Right atrium auricular region (tissue), 2 donors: Measurements from ENCODE around the gene MMP23B. TPM values are rescaled to one million over a fixed set of nuclear protein-coding genes. Genes with fewer than 3 reads are reported as not detected.
A peak's percentile ranks its signal among the peaks of the same experiment; 100 is the strongest.
"Not testable (repeated sequence)": the region's sequence is repeated elsewhere in the genome, so short reads cannot be mapped to it uniquely, and the experiment has no call there.

Experiments
- DNase-seq: peaks from one replicate; pipeline ENCODE4 v3.0.0-alpha.2; 2019; ENCODE audit warnings: low spot score
- H3K27ac ChIP-seq, 2 donors: fragments of 200-600 bp; sonication (generic); 1 replicate in 1 of 2; 2 replicates in 1 of 2; pipeline ENCODE4 v1.5.1; 2016 to 2019
- H3K27me3 ChIP-seq, 2 donors: fragments of 200-600 bp; sonication (generic); one replicate each; pipeline versions ENCODE4 v1.5.1 to v1.6.0; 2017 to 2019
- H3K36me3 ChIP-seq: fragments of 200-600 bp; sonication (generic); one replicate; pipeline ENCODE4 v1.5.1; 2016
- H3K4me1 ChIP-seq, 2 donors: fragments of 200-600 bp; sonication (generic); one replicate each; pipeline versions ENCODE4 v1.5.1 to v1.6.0; 2017 to 2019
- H3K4me3 ChIP-seq, 2 donors: fragments of 200-600 bp; sonication (generic); 1 replicate in 1 of 2; 2 replicates in 1 of 2; pipeline ENCODE4 v1.5.1; 2017 to 2019; ENCODE audit warnings: mild to moderate bottlenecking in 1 of 2, moderate library complexity in 1 of 2
- H3K9me3 ChIP-seq, 2 donors: fragments of 200-600 bp; sonication (generic); one replicate each; pipeline ENCODE4 v1.5.1; 2019
- total RNA-seq, 2 donors: library from RNA; depleted of rRNA; stranded (reverse); fragments of >200 nt; gene quantifications; one replicate each; pipeline ENCODE4 v1.1.0, GENCODE V29; 2016
- TF ChIP-seq, protein P1 (sequence below), 2 donors: fragments of 200-600 bp; sonication (generic); IDR thresholded peaks; one replicate each; pipeline ENCODE4 v1.5.1; 2019; ENCODE audit warnings: antibody characterized with exemption in 2 of 2

Gene MMP23B
- total RNA-seq, 2 donors from 2014 or later: 17.5 to 26.9 TPM

- Histone ChIP-seq H3K9me3 (no peaks in the 10 kb centered on the region), H3K4me1 (peaks cover 0 to 25% of the 10 kb centered on the region in 2 donors), H3K27ac (peak overlapping the region; percentile 82 to 86), H3K27me3 (peaks cover 4 to 6% of the 10 kb centered on the region in 2 donors), H3K36me3 (peaks cover 13% of the 10 kb centered on the region), H3K4me3 (peak overlapping the region; percentile 25 to 47)
- peak; percentile 85 for DNase-seq
- TF ChIP-seq, protein P1, sequence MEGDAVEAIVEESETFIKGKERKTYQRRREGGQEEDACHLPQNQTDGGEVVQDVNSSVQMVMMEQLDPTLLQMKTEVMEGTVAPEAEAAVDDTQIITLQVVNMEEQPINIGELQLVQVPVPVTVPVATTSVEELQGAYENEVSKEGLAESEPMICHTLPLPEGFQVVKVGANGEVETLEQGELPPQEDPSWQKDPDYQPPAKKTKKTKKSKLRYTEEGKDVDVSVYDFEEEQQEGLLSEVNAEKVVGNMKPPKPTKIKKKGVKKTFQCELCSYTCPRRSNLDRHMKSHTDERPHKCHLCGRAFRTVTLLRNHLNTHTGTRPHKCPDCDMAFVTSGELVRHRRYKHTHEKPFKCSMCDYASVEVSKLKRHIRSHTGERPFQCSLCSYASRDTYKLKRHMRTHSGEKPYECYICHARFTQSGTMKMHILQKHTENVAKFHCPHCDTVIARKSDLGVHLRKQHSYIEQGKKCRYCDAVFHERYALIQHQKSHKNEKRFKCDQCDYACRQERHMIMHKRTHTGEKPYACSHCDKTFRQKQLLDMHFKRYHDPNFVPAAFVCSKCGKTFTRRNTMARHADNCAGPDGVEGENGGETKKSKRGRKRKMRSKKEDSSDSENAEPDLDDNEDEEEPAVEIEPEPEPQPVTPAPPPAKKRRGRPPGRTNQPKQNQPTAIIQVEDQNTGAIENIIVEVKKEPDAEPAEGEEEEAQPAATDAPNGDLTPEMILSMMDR (IDR thresholded peaks at IDR 0.05): no peak
Observed at GRCh38 chr1:1630965-1631781, 800 bp upstream of the MMP23B start.

DNA sequence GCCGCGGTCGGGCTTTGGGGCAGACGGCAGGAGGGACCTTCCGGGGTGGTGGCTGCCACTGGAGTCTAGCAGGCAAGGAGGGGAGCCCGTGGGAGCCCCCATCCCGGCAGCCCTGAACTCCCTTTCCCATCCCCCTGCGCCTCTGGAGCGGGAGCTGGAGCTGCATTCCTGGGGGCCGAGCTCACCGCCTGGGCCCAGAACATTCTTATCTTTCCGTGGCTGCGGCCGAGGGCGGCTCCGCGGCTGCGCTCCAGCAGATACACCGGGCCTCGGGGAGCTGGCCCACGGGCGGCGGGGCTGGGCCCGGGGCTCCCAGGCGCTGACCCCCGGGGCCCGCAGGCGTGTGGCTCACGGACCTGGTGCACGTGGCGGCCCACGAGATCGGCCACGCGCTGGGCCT lies 1.4 kb downstream of the MMP23B start:
- H3K9me3 ChIP-seq, DNase-seq, H3K27ac ChIP-seq, H3K4me3 ChIP-seq, H3K27me3 ChIP-seq: not testable (repeated sequence)
- peaks cover 0 to 23% of the 10 kb centered on the region in 2 donors for H3K4me1 ChIP-seq
- H3K36me3 ChIP-seq: peaks cover 19% of the 10 kb centered on the region

DNA sequence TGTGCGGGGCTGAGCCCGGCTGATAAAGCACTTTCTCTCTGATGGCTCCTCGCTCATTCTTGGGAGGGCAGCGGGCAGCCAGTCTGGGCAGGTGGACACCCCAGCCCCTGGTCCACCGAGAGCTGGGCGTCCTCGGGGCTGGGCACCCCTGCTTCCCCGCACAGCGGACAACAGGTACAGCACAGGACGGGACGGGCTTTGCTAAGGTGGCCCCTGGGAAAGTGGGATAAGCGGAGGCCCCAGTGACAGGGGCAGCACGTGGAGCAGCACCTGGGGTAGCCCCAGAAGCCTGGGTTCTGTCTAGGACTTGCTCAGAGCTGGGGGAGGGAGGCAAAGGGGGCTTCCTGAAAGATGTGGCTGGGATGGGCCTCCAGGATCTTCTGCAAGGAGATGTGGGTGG lies 2.6 kb downstream of the MMP23B start:
- DNase-seq, H3K4me3 ChIP-seq: not testable (repeated sequence)

GRCh38 chr1:1636621-1637478 lies 4.9 kb downstream of the MMP23B start:
- not testable (repeated sequence) for H3K4me3 ChIP-seq, H3K4me1 ChIP-seq, H3K27me3 ChIP-seq, H3K27ac ChIP-seq, H3K9me3 ChIP-seq, DNase-seq
- H3K36me3 ChIP-seq: peaks cover 20% of the 10 kb centered on the region

More for the DNA sequence above, 2.6 kb downstream of the MMP23B start:
- H3K27me3 ChIP-seq, H3K9me3 ChIP-seq, H3K27ac ChIP-seq: not testable (repeated sequence)
- Histone ChIP-seq H3K4me1 (peaks cover 0 to 23% of the 10 kb centered on the region in 2 donors), H3K36me3 (peaks cover 20% of the 10 kb centered on the region)

GRCh38 chr1:1637479-1637875 lies 5.5 kb downstream of the MMP23B start:
- H3K4me1 ChIP-seq, H3K9me3 ChIP-seq, H3K27me3 ChIP-seq, DNase-seq, H3K27ac ChIP-seq, H3K4me3 ChIP-seq: not testable (repeated sequence)
- peaks cover 20% of the 10 kb centered on the region for H3K36me3 ChIP-seq

DNA sequence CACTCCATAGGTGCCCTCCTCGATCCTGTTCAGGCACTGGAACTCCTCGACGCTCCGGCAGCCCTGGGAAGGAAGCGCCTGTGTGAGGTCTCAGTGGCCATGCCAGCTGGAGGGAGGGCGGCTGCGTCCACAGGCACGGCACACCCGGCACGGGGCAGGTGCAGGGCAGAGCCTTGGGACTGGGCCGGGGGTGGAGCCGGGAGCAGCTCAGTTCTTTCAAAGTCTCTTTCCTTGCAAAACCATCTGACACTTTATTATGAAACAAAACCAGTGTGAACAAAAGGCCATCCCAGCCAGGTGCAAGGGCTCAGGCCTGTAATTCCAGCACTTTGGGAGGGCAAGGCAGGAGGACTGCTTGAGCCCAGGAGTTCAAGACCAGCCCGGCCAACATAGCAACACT lies 6.6 kb downstream of the MMP23B start:
- not testable (repeated sequence) for H3K9me3 ChIP-seq, H3K27me3 ChIP-seq, H3K27ac ChIP-seq, H3K4me1 ChIP-seq, H3K4me3 ChIP-seq, DNase-seq
- H3K36me3 ChIP-seq: peaks cover 20% of the 10 kb centered on the region

- not testable (repeated sequence) for H3K27ac ChIP-seq, H3K27me3 ChIP-seq, H3K9me3 ChIP-seq, H3K4me1 ChIP-seq, H3K4me3 ChIP-seq, DNase-seq
- H3K36me3 ChIP-seq: peaks cover 20% of the 10 kb centered on the region
Observed at GRCh38 chr1:1639368-1639767, 7.4 kb downstream of the MMP23B start.

DNA sequence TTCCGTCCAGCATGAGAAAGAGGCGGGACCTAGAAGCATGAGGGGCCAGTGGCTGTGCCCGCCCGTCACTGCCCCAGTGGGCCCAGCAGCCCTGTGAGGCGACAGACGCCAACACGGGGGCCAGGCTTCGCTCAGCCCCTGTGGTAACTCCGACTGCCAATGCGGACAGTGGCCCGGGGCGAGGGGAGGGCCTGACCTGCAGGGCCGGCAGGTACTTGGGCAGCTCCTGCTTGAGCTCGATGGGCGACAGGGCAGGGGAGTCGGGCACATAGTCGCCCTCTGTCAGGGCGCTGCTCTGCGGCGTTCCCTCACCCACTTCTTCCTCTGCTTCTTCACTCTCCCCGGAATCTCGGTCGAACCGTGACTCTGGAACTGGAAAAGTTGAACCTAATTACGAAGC lies 8.1 kb downstream of the MMP23B start:
- not testable (repeated sequence) for H3K27me3 ChIP-seq, H3K4me1 ChIP-seq, DNase-seq, H3K27ac ChIP-seq, H3K9me3 ChIP-seq, H3K4me3 ChIP-seq
- peaks cover 20% of the 10 kb centered on the region for H3K36me3 ChIP-seq

GRCh38 chr1:1640711-1641461 lies 8.9 kb downstream of the MMP23B start:
- H3K4me1 ChIP-seq, DNase-seq, H3K9me3 ChIP-seq, H3K27me3 ChIP-seq, H3K4me3 ChIP-seq, H3K27ac ChIP-seq: not testable (repeated sequence)
- H3K36me3 ChIP-seq: peaks cover 20% of the 10 kb centered on the region

GRCh38 chr1:1646326-1646725 lies 14.4 kb downstream of the MMP23B start:
- peaks cover 43% of the 10 kb centered on the region for H3K36me3 ChIP-seq
- H3K4me3 ChIP-seq, H3K9me3 ChIP-seq, H3K27ac ChIP-seq, H3K27me3 ChIP-seq, H3K4me1 ChIP-seq, DNase-seq: not testable (repeated sequence)

GRCh38 chr1:1647567-1648241 lies 15.7 kb downstream of the MMP23B start:
- H3K36me3 ChIP-seq: peaks cover 55% of the 10 kb centered on the region
- not testable (repeated sequence) for DNase-seq, H3K27ac ChIP-seq, H3K27me3 ChIP-seq, H3K4me3 ChIP-seq, H3K9me3 ChIP-seq, H3K4me1 ChIP-seq

GRCh38 chr1:1648265-1648664 lies 16.3 kb downstream of the MMP23B start:
- not testable (repeated sequence) for H3K4me3 ChIP-seq, H3K27ac ChIP-seq, H3K9me3 ChIP-seq, H3K27me3 ChIP-seq, DNase-seq, H3K4me1 ChIP-seq
- H3K36me3 ChIP-seq: peaks cover 58% of the 10 kb centered on the region
